Measurements from ENCODE around the gene SIRT1. TPM values are rescaled to one million over a fixed set of nuclear protein-coding genes. Genes with fewer than 3 reads are reported as not detected.

Gene SIRT1
- total RNA-seq, 1 experiment from 2014 or later: 83.8 TPM

GRCh38 chr10:67839951-67840350 is 44.5 kb upstream of the SIRT1 start:
- Histone ChIP-seq H3K27ac (ENCODE audit: insufficient read length, low read depth, low read length) (no peak overlapping the region), H2BK12ac (ENCODE audit: insufficient read length, low read depth, low read length) (no peak overlapping the region), H3K4me1 (ENCODE audit: insufficient read depth, low read length) (no peaks in the 10 kb centered on the region; the same call in 1 of the 2 replicates), H4K20me1 (ENCODE audit: control insufficient read depth, insufficient read depth, insufficient read length) (no peaks in the 10 kb centered on the region), H3K27me3 (ENCODE audit: insufficient read depth, low read length) (no peaks in the 10 kb centered on the region), H3K79me2 (ENCODE audit: insufficient read depth, low read length) (peaks cover 2% of the 10 kb centered on the region; the same call in 1 of the 2 replicates), H3K9me3 (ENCODE audit: control insufficient read depth, low read depth, low read length) (no peaks in the 10 kb centered on the region), H3K23me2 (ENCODE audit: insufficient read length, low read depth, low read length, poor library complexity, severe bottlenecking) (no peaks in the 10 kb centered on the region), H2BK120ac (ENCODE audit: low read depth, low read length, poor library complexity, severe bottlenecking) (no peak overlapping the region), H2AFZ (ENCODE audit: low read length) (no peak overlapping the region), H2BK20ac (ENCODE audit: low read depth, low read length, poor library complexity, severe bottlenecking) (no peak overlapping the region), H4K8ac (replicated peaks; ENCODE audit: insufficient read length, low read depth, low read length) (no peak overlapping the region), H2BK5ac (ENCODE audit: insufficient read length, low read length) (no peak overlapping the region), H2BK15ac (ENCODE audit: low read depth, low read length) (no peak overlapping the region), H3K56ac (ENCODE audit: insufficient read length, low read depth, low read length) (no peak overlapping the region), H3K9ac (ENCODE audit: extremely low read depth, insufficient read length, low read length) (no peak overlapping the region), H4K5ac (ENCODE audit: insufficient read length, low read depth, low read length) (no peak overlapping the region), H3K18ac (ENCODE audit: insufficient read length, low read depth, low read length) (no peak overlapping the region), H4K91ac (ENCODE audit: insufficient read length, low read depth, low read length) (no peak overlapping the region), H3K79me1 (ENCODE audit: insufficient read depth, low read depth, low read length, poor library complexity, severe bottlenecking) (no peaks in the 10 kb centered on the region), H3T11ph (ENCODE audit: low read length) (no peak overlapping the region), H3K23ac (ENCODE audit: insufficient read length, low read depth, low read length) (no peak overlapping the region), H2AK5ac (ENCODE audit: insufficient read length, low read length) (no peak overlapping the region), H3K4ac (ENCODE audit: low read depth, low read length) (no peak overlapping the region), H3K14ac (ENCODE audit: insufficient read depth, low read length) (no peak overlapping the region), H3K4me2 (ENCODE audit: insufficient read depth, insufficient read length, low read length) (no peak overlapping the region)
- Mint-ChIP-seq H3K9me3 (peaks cover 13 to 14% of the 10 kb centered on the region in 2 experiments), H3K27me3 (ENCODE audit: low read depth) (no peaks in the 10 kb centered on the region), H3K4me1 (peaks cover 2 to 8% of the 10 kb centered on the region in 2 experiments; a peak in 3 of 4 replicates), H3K36me3 (ENCODE audit: insufficient read depth in 1 of 3, low read depth in 3 of 3) (peaks cover 4 to 12% (median 5%) of the 10 kb centered on the region in 3 experiments; a peak in 5 of 7 replicates), H3K27ac (no peak overlapping the region), H3K4me3 (no peak overlapping the region)
- DNase-seq: no peak
- TF ChIP-seq, protein P1, sequence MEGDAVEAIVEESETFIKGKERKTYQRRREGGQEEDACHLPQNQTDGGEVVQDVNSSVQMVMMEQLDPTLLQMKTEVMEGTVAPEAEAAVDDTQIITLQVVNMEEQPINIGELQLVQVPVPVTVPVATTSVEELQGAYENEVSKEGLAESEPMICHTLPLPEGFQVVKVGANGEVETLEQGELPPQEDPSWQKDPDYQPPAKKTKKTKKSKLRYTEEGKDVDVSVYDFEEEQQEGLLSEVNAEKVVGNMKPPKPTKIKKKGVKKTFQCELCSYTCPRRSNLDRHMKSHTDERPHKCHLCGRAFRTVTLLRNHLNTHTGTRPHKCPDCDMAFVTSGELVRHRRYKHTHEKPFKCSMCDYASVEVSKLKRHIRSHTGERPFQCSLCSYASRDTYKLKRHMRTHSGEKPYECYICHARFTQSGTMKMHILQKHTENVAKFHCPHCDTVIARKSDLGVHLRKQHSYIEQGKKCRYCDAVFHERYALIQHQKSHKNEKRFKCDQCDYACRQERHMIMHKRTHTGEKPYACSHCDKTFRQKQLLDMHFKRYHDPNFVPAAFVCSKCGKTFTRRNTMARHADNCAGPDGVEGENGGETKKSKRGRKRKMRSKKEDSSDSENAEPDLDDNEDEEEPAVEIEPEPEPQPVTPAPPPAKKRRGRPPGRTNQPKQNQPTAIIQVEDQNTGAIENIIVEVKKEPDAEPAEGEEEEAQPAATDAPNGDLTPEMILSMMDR (conservative IDR thresholded peaks at IDR 0.05): no peak
- no CpG with 5 or more reads among the region's 3 CpGs for WGBS (ENCODE audit: extremely low coverage, insufficient read length, low lambda C conversion rate)
